ENCODE measurements around the gene ARHGAP4. TPM values are rescaled to one million over a fixed set of nuclear protein-coding genes. Genes with fewer than 3 reads are reported as not detected.

Gene ARHGAP4
- total and polyA plus RNA-seq, 5 donors = 13.4 to 22.9 (median 15.0) TPM

- H3K9me3 ChIP-seq (ENCODE audit: control insufficient read depth, low read length) = no peaks in the 10 kb centered on the region
- 50% methylated on average over 23 of the region's 23 CpGs for WGBS
- intact Hi-C loops (cut with DNase I) = no loop called here
- no peaks in the 10 kb centered on the region for H3K4me1 ChIP-seq (ENCODE audit: control insufficient read depth, insufficient read depth, low read length)
- no peak overlapping the region for H3K27ac ChIP-seq (ENCODE audit: low read length)
- H3K27me3 ChIP-seq (ENCODE audit: control insufficient read depth, insufficient read depth) = no peaks in the 10 kb centered on the region
- no peak overlapping the region for H3K4me3 ChIP-seq (ENCODE audit: low read length)
- DNase-seq = peak in 1 of 3 donors; percentile 49
- peak in 1 of 2 donors; percentile 52 for ATAC-seq
Observed at GRCh38 chrX:153941336-153942252, 15.5 kb upstream of the ARHGAP4 start.

GRCh38 chrX:153939573-153939972, 13.5 kb upstream of the ARHGAP4 start:
- Histone ChIP-seq H3K27me3 (ENCODE audit: control insufficient read depth, insufficient read depth) (no peaks in the 10 kb centered on the region), H3K4me1 (ENCODE audit: control insufficient read depth, insufficient read depth, low read length) (no peaks in the 10 kb centered on the region), H3K9me3 (ENCODE audit: control insufficient read depth, low read length) (no peaks in the 10 kb centered on the region), H3K4me3 (ENCODE audit: low read length) (no peak overlapping the region), H3K27ac (ENCODE audit: low read length) (no peak overlapping the region)
- DNase-seq (no peak), ATAC-seq (no peak)
- intact Hi-C loops (cut with DNase I) = no loop called here
- WGBS = 71% methylated on average over 7 of the region's 7 CpGs

DNA sequence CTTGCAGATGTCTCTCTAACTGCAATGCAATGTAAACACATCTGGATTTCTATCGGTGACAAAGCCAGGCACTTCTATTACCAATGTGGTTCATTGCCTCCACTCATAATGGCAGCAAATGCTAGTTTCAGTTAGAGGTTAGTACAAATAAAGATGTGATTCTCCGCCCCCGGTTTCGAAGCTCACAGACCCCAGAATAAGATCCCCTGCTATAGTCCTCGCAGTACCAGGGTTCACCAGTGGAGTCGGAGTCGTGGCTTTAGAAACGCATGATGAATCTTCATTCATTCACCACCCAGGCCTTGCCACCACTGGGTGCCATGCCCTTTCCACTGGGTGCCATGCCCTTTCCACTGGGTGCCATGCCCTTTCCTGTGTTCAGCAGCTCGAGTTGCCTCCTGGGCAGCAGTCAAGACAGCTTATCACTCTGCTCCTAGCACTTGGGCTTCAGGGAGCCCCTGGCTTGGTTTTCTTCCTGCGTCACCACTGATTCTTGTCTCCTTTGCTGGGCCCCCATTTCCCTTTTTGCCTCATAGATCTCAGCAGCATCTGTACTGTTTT, 12.2 kb upstream of the ARHGAP4 start:
- H3K4me3 ChIP-seq (ENCODE audit: low read length) = no peak overlapping the region
- intact Hi-C loops (cut with DNase I) = no loop called here
- ATAC-seq (no peak), DNase-seq (no peak)
- WGBS = 80% methylated on average over 10 of the region's 10 CpGs
- no peaks in the 10 kb centered on the region for H3K27me3 ChIP-seq (ENCODE audit: control insufficient read depth, insufficient read depth)
- H3K4me1 ChIP-seq (ENCODE audit: control insufficient read depth, insufficient read depth, low read length) = no peaks in the 10 kb centered on the region
- no peak overlapping the region for H3K27ac ChIP-seq (ENCODE audit: low read length)
- H3K9me3 ChIP-seq (ENCODE audit: control insufficient read depth, low read length) = no peaks in the 10 kb centered on the region

DNA sequence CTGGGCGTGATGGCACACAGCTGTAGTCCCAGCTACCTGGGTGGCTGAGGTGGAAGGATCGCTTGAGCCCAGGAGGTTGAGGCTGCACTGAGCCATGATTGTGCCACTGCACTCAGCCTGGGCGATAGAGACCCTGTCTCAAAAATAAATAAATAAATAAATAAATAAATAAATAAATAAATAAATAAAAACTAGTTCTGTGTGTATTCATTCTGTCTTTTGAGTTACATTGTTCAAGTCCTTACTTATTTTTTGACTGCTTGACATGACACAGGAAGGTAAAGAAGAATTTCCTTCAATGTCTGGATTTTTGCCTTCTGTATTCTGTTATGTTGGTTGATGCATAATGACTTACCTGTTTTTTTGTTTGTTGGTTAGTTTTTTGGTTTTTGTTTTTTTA, 11.0 kb upstream of the ARHGAP4 start:
- intact Hi-C loops (cut with DNase I) = no loop called here
- Histone ChIP-seq H3K27me3 (ENCODE audit: control insufficient read depth, insufficient read depth) (no peaks in the 10 kb centered on the region), H3K4me1 (ENCODE audit: control insufficient read depth, insufficient read depth, low read length) (no peaks in the 10 kb centered on the region), H3K27ac (ENCODE audit: low read length) (no peak overlapping the region), H3K9me3 (ENCODE audit: control insufficient read depth, low read length) (no peaks in the 10 kb centered on the region), H3K4me3 (ENCODE audit: low read length) (no peak overlapping the region)
- WGBS = 94% methylated on average over 3 of the region's 3 CpGs
- ATAC-seq (no peak), DNase-seq (no peak)

- peak; percentile 5 to 17 for ATAC-seq
- Histone ChIP-seq H3K4me1 (ENCODE audit: control insufficient read depth, insufficient read depth, low read length) (no peaks in the 10 kb centered on the region), H3K27ac (ENCODE audit: low read length) (no peak overlapping the region), H3K27me3 (ENCODE audit: control insufficient read depth, insufficient read depth) (no peaks in the 10 kb centered on the region), H3K4me3 (ENCODE audit: low read length) (peak overlapping the region; percentile 84), H3K9me3 (ENCODE audit: control insufficient read depth, low read length) (no peaks in the 10 kb centered on the region)
- WGBS = 13% methylated on average over 28 of the region's 32 CpGs
- no peak for DNase-seq
- intact Hi-C loops (cut with DNase I) = no loop called here
Observed at GRCh38 chrX:153935326-153935851, 9.3 kb upstream of the ARHGAP4 start.

GRCh38 chrX:153934762-153935325, 8.8 kb upstream of the ARHGAP4 start, which contains the start of gene NAA10:
TSS of gene NAA10 (minus strand) at chrX:153935037. CDS start at chrX:153934904, 133 bp downstream.
- Histone ChIP-seq H3K27me3 (ENCODE audit: control insufficient read depth, insufficient read depth) (no peaks in the 10 kb centered on the region), H3K27ac (ENCODE audit: low read length) (peak within 1 kb of the TSS; percentile 64), H3K9me3 (ENCODE audit: control insufficient read depth, low read length) (no peaks in the 10 kb centered on the region), H3K4me3 (ENCODE audit: low read length) (peak within 1 kb of the TSS; percentile 84), H3K4me1 (ENCODE audit: control insufficient read depth, insufficient read depth, low read length) (no peaks in the 10 kb centered on the region)
- peak; percentile 94 to 97 for ATAC-seq
- DNase-seq = peak; percentile 79 to 92 (median 90)
- intact Hi-C loops (cut with DNase I) = no loop called here
- WGBS = under 1% methylated on average over 70 of the region's 87 CpGs

DNA sequence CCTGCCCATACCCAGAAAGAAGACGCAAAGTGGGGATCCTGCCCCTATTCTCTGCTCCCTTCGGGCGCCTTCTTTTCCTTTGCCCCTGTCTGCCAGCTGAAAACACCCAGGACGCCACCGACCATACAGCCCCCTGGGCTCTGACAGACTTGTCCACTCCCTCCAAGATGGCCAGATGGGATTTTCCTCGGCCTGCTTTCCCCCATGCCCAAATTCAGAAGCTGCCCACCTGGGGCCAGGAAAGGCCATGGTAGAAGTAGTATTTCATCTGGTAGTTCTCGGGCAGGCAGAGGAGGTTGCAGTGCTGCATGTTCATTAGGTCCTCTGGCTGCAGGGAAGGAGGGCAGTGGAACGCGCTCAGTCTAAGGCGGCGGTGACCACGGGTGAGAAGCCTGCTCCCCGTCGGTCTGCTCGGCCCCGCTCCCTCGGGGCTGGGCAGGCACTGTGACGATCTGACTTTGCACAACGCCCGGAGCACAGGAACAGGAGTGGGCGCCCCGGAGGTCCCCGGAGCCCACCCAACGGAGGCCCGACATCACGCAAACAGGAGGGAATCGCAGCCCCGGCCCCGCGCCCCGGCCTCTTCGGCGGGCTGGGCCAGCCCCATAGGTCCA, 8.2 kb upstream of the ARHGAP4 start:
- intact Hi-C loops (cut with DNase I) = no loop called here
- WGBS = 5% methylated on average over 33 of the region's 33 CpGs

GRCh38 chrX:153933748-153934147, 7.7 kb upstream of the ARHGAP4 start:
- no peak for DNase-seq
- WGBS = 24% methylated on average over 7 of the region's 7 CpGs
- intact Hi-C loops (cut with DNase I) = no loop called here
- Histone ChIP-seq H3K27ac (ENCODE audit: low read length) (no peak overlapping the region), H3K4me3 (ENCODE audit: low read length) (peak overlapping the region; percentile 84), H3K9me3 (ENCODE audit: control insufficient read depth, low read length) (no peaks in the 10 kb centered on the region), H3K4me1 (ENCODE audit: control insufficient read depth, insufficient read depth, low read length) (no peaks in the 10 kb centered on the region), H3K27me3 (ENCODE audit: control insufficient read depth, insufficient read depth) (no peaks in the 10 kb centered on the region)
- ATAC-seq = no peak

More for the DNA sequence above, 8.2 kb upstream of the ARHGAP4 start:
- H3K27me3 ChIP-seq (ENCODE audit: control insufficient read depth, insufficient read depth) = no peaks in the 10 kb centered on the region
- ATAC-seq (no peak), DNase-seq (no peak)
- H3K9me3 ChIP-seq (ENCODE audit: control insufficient read depth, low read length) = no peaks in the 10 kb centered on the region
- H3K4me3 ChIP-seq (ENCODE audit: low read length) = peak overlapping the region; percentile 84
- no peak overlapping the region for H3K27ac ChIP-seq (ENCODE audit: low read length)
- H3K4me1 ChIP-seq (ENCODE audit: control insufficient read depth, insufficient read depth, low read length) = no peaks in the 10 kb centered on the region

DNA sequence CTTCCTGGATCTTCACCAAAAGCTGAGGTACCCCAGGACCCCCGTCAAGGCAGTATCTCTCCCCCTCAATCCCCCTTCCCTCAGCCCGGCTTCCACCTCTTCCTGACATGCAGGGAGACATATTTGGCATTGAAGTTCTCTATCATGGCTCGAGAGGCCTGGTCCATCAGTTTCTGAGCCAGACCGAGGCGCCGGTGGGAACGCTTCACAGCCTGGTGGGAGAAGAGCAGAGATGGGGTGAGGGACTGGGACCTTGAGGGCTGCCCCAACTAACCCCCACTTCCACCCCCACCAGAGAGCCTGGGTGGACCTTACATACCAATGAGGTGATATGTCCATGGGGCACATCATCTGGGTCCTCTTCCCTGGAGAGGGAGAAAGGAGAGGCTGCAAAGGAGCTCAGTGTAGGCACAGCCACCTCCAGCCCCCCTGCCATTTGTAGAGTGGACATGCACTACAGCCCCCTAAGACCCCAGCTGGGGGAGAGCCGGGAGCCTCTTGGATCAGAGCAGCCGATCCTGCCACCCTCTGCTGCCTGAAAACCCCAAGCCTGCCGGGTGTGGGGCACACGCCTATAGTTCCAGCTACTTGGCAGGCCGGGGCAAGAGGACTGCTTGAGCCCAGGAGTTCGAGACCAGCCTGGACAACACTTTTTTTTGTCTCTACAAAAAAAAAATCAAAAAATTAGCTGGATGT, 6.3 kb upstream of the ARHGAP4 start:
- DNase-seq (no peak), ATAC-seq (no peak)
- no peaks in the 10 kb centered on the region for H3K9me3 ChIP-seq (ENCODE audit: control insufficient read depth, low read length)
- intact Hi-C loops (cut with DNase I) = no loop called here
- H3K27me3 ChIP-seq (ENCODE audit: control insufficient read depth, insufficient read depth) = no peaks in the 10 kb centered on the region
- H3K27ac ChIP-seq (ENCODE audit: low read length) = no peak overlapping the region
- WGBS = 90% methylated on average over 13 of the region's 13 CpGs
- H3K4me3 ChIP-seq (ENCODE audit: low read length) = no peak overlapping the region
- H3K4me1 ChIP-seq (ENCODE audit: control insufficient read depth, insufficient read depth, low read length) = no peaks in the 10 kb centered on the region

DNA sequence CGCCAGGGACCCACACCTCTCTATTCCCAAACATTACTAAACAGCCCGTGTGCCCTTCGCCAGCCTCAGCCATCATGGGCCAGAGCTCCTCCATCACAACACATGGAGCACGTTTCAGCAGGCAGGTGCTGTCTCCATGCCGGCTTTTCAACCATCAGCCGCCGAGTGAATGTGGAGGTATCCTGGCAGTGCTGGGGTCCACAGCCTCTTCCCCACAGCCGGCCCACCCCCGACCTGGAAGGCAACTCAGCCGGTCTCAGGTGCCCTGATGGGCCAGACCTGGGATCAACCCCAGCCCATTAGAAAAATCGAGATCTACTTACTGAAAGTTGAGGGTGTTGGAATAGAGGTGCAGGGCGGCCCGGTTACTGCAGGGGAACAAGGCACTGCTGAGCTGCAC, 5.7 kb upstream of the ARHGAP4 start:
- ATAC-seq (no peak), DNase-seq (no peak)
- 92% methylated on average over 13 of the region's 13 CpGs for WGBS
- H3K27me3 ChIP-seq (ENCODE audit: control insufficient read depth, insufficient read depth) = no peaks in the 10 kb centered on the region
- H3K9me3 ChIP-seq (ENCODE audit: control insufficient read depth, low read length) = no peaks in the 10 kb centered on the region
- no peak overlapping the region for H3K27ac ChIP-seq (ENCODE audit: low read length)
- no peak overlapping the region for H3K4me3 ChIP-seq (ENCODE audit: low read length)
- H3K4me1 ChIP-seq (ENCODE audit: control insufficient read depth, insufficient read depth, low read length) = peaks cover 3% of the 10 kb centered on the region
- intact Hi-C loops (cut with DNase I) = no loop called here

All from right cardiac atrium (tissue), 5 donors.